ENCODE results near the gene CCDC90B.

DNA sequence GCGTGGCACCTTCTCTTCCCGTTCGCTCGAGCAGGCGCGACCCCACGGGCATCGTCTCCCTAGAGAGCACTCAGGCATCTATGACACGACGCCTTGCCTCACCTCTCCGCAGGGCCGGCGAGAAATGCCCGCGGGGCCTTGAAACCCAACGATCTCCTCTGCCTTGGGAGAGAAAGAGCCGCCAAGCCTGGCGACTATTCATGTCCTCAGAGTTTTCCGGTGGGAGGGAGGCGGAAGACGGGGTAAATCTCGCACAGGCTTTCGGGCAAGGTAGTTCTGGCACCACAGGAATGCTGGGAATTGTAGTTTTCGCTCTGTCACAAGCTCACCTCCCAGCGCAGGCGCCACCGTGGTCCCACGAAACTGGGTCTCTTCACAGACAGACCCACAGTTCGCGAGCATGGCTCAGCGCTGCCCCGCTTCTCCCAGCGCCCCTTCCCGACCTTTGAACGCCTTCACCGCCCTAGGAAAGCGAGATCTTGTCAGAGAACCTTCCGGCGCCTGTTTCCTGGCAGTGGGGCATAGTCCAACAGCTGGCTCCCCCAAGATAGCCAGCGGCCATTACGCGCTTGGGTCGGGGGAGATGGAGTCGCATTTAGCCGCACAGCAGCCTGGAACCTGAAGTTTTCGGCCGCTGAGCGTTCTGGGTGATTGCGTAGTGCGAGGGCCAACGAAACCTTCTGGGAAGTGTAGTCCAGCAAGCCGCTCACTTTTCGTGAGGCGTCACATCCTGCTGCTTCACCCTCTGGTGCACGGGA is at the start of gene CCDC90B:
- TF ChIP-seq, protein P1, sequence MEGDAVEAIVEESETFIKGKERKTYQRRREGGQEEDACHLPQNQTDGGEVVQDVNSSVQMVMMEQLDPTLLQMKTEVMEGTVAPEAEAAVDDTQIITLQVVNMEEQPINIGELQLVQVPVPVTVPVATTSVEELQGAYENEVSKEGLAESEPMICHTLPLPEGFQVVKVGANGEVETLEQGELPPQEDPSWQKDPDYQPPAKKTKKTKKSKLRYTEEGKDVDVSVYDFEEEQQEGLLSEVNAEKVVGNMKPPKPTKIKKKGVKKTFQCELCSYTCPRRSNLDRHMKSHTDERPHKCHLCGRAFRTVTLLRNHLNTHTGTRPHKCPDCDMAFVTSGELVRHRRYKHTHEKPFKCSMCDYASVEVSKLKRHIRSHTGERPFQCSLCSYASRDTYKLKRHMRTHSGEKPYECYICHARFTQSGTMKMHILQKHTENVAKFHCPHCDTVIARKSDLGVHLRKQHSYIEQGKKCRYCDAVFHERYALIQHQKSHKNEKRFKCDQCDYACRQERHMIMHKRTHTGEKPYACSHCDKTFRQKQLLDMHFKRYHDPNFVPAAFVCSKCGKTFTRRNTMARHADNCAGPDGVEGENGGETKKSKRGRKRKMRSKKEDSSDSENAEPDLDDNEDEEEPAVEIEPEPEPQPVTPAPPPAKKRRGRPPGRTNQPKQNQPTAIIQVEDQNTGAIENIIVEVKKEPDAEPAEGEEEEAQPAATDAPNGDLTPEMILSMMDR (IDR thresholded peaks at IDR 0.05): no peak
- TF ChIP-seq EP300 (IDR thresholded peaks at IDR 0.05) (no peak), POLR2A (IDR thresholded peaks at IDR 0.05) (peak; percentile 68 to 75), POLR2AphosphoS5 (IDR thresholded peaks at IDR 0.05) (peak; percentile 81)
